Cardiac fibroblast (primary cell): Measurements from ENCODE around the gene EIF5A.

Source experiments
- DNase-seq, 2 donors: peaks; one replicate each; pipeline versions ENCODE4 v3.0.0 to v3.0.0-alpha.2; 2010; ENCODE audit warnings: low read depth in 2 of 2
- H3K4me3 ChIP-seq, 2 donors: replicated peaks in 1 of 2; 1 replicate in 1 of 2; 2 replicates in 1 of 2; pipeline ENCODE4 v1.5.1; 2011; ENCODE audit warnings: low read depth in 2 of 2, low read length in 2 of 2, mild to moderate bottlenecking in 2 of 2, moderate library complexity in 1 of 2
- CTCF ChIP-seq: IDR thresholded peaks from one replicate; pipeline ENCODE4 v1.5.1; 2011; ENCODE audit warnings: low read depth, mild to moderate bottlenecking, low read length, inconsistent platforms

EIF5A gene

GRCh38 chr17:7306911-7307685, at the start of gene EIF5A:
EIF5A (plus strand) TSS chr17:7307628; CDS start chr17:7309636, 2,008 bp downstream.
- TF ChIP-seq CTCF = no peak
- peak; percentile 100 for DNase-seq
- H3K4me3 ChIP-seq = peak within 1 kb of the TSS; percentile 89 to 93

- no peak for TF ChIP-seq CTCF
- H3K4me3 ChIP-seq = no peak overlapping the region
- peak; percentile 41 to 73 for DNase-seq
Observed at GRCh38 chr17:7258731-7259554, 48.5 kb upstream of the EIF5A start.

GRCh38 chr17:7259555-7259889, 47.9 kb upstream of the EIF5A start:
- no peak for DNase-seq
- no peak for TF ChIP-seq CTCF
- H3K4me3 ChIP-seq = no peak overlapping the region

- no peak overlapping the region for H3K4me3 ChIP-seq
- no peak for TF ChIP-seq CTCF
- no peak for DNase-seq
Observed at GRCh38 chr17:7260151-7260550, 47.3 kb upstream of the EIF5A start.

- TF ChIP-seq CTCF = no peak
- no peak for DNase-seq
- peak overlapping the region; percentile 35 to 36 for H3K4me3 ChIP-seq
Observed at GRCh38 chr17:7260651-7261378, 46.6 kb upstream of the EIF5A start.

- DNase-seq = no peak
- TF ChIP-seq CTCF = no peak
- peak overlapping the region; percentile 35 to 36 for H3K4me3 ChIP-seq
Observed at GRCh38 chr17:7261379-7262191, 45.8 kb upstream of the EIF5A start.
